ENCODE results near the gene VGF. TPM values are rescaled to one million over a fixed set of nuclear protein-coding genes. Genes with fewer than 3 reads are reported as not detected.

The VGF gene
- total RNA-seq, 1 experiment from 2014 or later = 4.4 TPM

- ChIA-PET CTCF (no interaction called here), POLR2A (no interaction called here)
- Histone ChIP-seq H3K4me3 (ENCODE audit: low read depth in 2 of 2, low read length in 2 of 2) (no peak overlapping the region), H3K27me3 (ENCODE audit: control insufficient read depth, insufficient read depth, low read length) (no peaks in the 10 kb centered on the region), H3K9me3 (ENCODE audit: control insufficient read depth, insufficient read depth, low read depth, low read length) (no peaks in the 10 kb centered on the region), H3K27ac (ENCODE audit: low read length) (no peak overlapping the region), H3K36me3 (ENCODE audit: control insufficient read depth, insufficient read depth, low read length) (no peaks in the 10 kb centered on the region), H3K4me1 (ENCODE audit: control insufficient read depth, insufficient read depth, low read length) (peaks cover 5% of the 10 kb centered on the region; the same call in 1 of the 2 replicates)
- in situ Hi-C loops (cut with HindIII; ENCODE audit: low pct_unique_long_range_greater_than_20kb, low sequenced_read_pairs) = no loop called here
- BruUV-seq (replicated peaks) = no TSS peak
- intact Hi-C loops (cut with micrococcal nuclease; ENCODE audit: unreplicated experiment) = no loop called here
- no peak for TF ChIP-seq SIN3A (IDR thresholded peaks at IDR 0.05; ENCODE audit: borderline replicate concordance, insufficient read depth, low read depth, low read length)
- no peak for TF ChIP-seq TCF7L2 (IDR thresholded peaks at IDR 0.05; ENCODE audit: low read depth, low read length)
- TF ChIP-seq REST (IDR thresholded peaks at IDR 0.05; ENCODE audit: insufficient read depth in 1 of 2, low read depth in 2 of 2, low read length in 1 of 2) = no peak
- TF ChIP-seq, protein P1, sequence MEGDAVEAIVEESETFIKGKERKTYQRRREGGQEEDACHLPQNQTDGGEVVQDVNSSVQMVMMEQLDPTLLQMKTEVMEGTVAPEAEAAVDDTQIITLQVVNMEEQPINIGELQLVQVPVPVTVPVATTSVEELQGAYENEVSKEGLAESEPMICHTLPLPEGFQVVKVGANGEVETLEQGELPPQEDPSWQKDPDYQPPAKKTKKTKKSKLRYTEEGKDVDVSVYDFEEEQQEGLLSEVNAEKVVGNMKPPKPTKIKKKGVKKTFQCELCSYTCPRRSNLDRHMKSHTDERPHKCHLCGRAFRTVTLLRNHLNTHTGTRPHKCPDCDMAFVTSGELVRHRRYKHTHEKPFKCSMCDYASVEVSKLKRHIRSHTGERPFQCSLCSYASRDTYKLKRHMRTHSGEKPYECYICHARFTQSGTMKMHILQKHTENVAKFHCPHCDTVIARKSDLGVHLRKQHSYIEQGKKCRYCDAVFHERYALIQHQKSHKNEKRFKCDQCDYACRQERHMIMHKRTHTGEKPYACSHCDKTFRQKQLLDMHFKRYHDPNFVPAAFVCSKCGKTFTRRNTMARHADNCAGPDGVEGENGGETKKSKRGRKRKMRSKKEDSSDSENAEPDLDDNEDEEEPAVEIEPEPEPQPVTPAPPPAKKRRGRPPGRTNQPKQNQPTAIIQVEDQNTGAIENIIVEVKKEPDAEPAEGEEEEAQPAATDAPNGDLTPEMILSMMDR (IDR thresholded peaks at IDR 0.05) = no peak
- TF ChIP-seq POLR2AphosphoS5 (IDR thresholded peaks at IDR 0.05; ENCODE audit: low read depth, low read length) = no peak
- ATAC-seq (no peak), DNase-seq (ENCODE audit: low read depth, low spot score) (no peak)
Measured at GRCh38 chr7:101198476-101198875, 33.1 kb upstream of the VGF start.

GRCh38 chr7:101197991-101198390 is 32.6 kb upstream of the VGF start:
- ATAC-seq (no peak), DNase-seq (ENCODE audit: low read depth, low spot score) (no peak)
- BruUV-seq (replicated peaks) = no TSS peak

More at GRCh38 chr7:101197991-101198390, 32.6 kb upstream of the VGF start:
- ChIA-PET CTCF (no interaction called here), POLR2A (no interaction called here)
- Histone ChIP-seq H3K9me3 (ENCODE audit: control insufficient read depth, insufficient read depth, low read depth, low read length) (no peaks in the 10 kb centered on the region), H3K4me3 (ENCODE audit: low read depth in 2 of 2, low read length in 2 of 2) (no peak overlapping the region), H3K36me3 (ENCODE audit: control insufficient read depth, insufficient read depth, low read length) (no peaks in the 10 kb centered on the region), H3K27ac (ENCODE audit: low read length) (no peak overlapping the region), H3K27me3 (ENCODE audit: control insufficient read depth, insufficient read depth, low read length) (no peaks in the 10 kb centered on the region), H3K4me1 (ENCODE audit: control insufficient read depth, insufficient read depth, low read length) (peaks cover 5% of the 10 kb centered on the region; the same call in 1 of the 2 replicates)
- in situ Hi-C loops (cut with HindIII; ENCODE audit: low pct_unique_long_range_greater_than_20kb, low sequenced_read_pairs) = no loop called here
- no peak for TF ChIP-seq POLR2AphosphoS5 (IDR thresholded peaks at IDR 0.05; ENCODE audit: low read depth, low read length)
- TF ChIP-seq REST (IDR thresholded peaks at IDR 0.05; ENCODE audit: insufficient read depth in 1 of 2, low read depth in 2 of 2, low read length in 1 of 2) = no peak
- no peak for TF ChIP-seq SIN3A (IDR thresholded peaks at IDR 0.05; ENCODE audit: borderline replicate concordance, insufficient read depth, low read depth, low read length)
- TF ChIP-seq, protein P1 (IDR thresholded peaks at IDR 0.05) = no peak
- TF ChIP-seq TCF7L2 (IDR thresholded peaks at IDR 0.05; ENCODE audit: low read depth, low read length) = no peak
- intact Hi-C loops (cut with micrococcal nuclease; ENCODE audit: unreplicated experiment) = no loop called here

Data from Panc1 (cell line).